ENCODE data around the gene TPBGL. TPM values are rescaled to one million over a fixed set of nuclear protein-coding genes. Genes with fewer than 3 reads are reported as not detected.

TPBGL gene
- total and polyA plus RNA-seq, 2 of the 4 experiments (the other 2 are of a cell fraction): not detected

GRCh38 chr11:75244052-75244814 is 3.7 kb downstream of the TPBGL start:
- in situ Hi-C loops (cut with MboI; ENCODE audit: low sequenced_read_pairs): no loop called here
- TF ChIP-seq CTCF (conservative IDR thresholded peaks at IDR 0.05; ENCODE audit: low read depth, low read length): no peak
- TF ChIP-seq RCOR1 (IDR thresholded peaks at IDR 0.05; ENCODE audit: insufficient replicate concordance, low read length): no peak
- TF ChIP-seq, protein P1, sequence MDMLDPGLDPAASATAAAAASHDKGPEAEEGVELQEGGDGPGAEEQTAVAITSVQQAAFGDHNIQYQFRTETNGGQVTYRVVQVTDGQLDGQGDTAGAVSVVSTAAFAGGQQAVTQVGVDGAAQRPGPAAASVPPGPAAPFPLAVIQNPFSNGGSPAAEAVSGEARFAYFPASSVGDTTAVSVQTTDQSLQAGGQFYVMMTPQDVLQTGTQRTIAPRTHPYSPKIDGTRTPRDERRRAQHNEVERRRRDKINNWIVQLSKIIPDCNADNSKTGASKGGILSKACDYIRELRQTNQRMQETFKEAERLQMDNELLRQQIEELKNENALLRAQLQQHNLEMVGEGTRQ (IDR thresholded peaks at IDR 0.05; ENCODE audit: low read depth, low read length): no peak
- no peak for TF ChIP-seq FOS (IDR thresholded peaks at IDR 0.05; ENCODE audit: low read depth, low read length)
- TF ChIP-seq CEBPB (IDR thresholded peaks at IDR 0.05; ENCODE audit: low read depth, low read length): no peak
- no peak for TF ChIP-seq ELK1 (IDR thresholded peaks at IDR 0.05; ENCODE audit: borderline replicate concordance, low read depth, low read length)
- no peak for TF ChIP-seq BHLHE40 (IDR thresholded peaks at IDR 0.05; ENCODE audit: low read depth, low read length)
- TF ChIP-seq CHD1 (IDR thresholded peaks at IDR 0.05; ENCODE audit: low read depth, low read length): no peak
- no peak for TF ChIP-seq MXI1 (IDR thresholded peaks at IDR 0.05; ENCODE audit: borderline replicate concordance, low read depth, low read length)
- TF ChIP-seq MAFK (IDR thresholded peaks at IDR 0.05; ENCODE audit: low read depth, low read length): no peak
- TF ChIP-seq MAZ (IDR thresholded peaks at IDR 0.05; ENCODE audit: borderline replicate concordance, low read depth, low read length): no peak
- no peak for TF ChIP-seq SMC3 (IDR thresholded peaks at IDR 0.05; ENCODE audit: low read depth, low read length)
- TF ChIP-seq RFX5 (IDR thresholded peaks at IDR 0.05; ENCODE audit: low read depth, low read length): no peak
- TF ChIP-seq POLR2A (IDR thresholded peaks at IDR 0.05; ENCODE audit: low read depth, low read length): no peak
- no peak for TF ChIP-seq NFE2L2 (IDR thresholded peaks at IDR 0.05; ENCODE audit: low read depth, low read length)

More at GRCh38 chr11:75244052-75244814, 3.7 kb downstream of the TPBGL start:
- no TSS peak for BruUV-seq (replicated peaks)
- Histone ChIP-seq H3K27me3 (ENCODE audit: control insufficient read depth, insufficient read depth, low read length) (peaks cover 72% of the 10 kb centered on the region), H4K8ac (ENCODE audit: low read depth in 2 of 2, low read length in 2 of 2) (no peak overlapping the region), H3K4me3 (ENCODE audit: insufficient read depth, low read depth, low read length) (no peak overlapping the region), H3K9ac (ENCODE audit: low read depth, low read length) (no peak overlapping the region), H3K23ac (ENCODE audit: low read depth, low read length) (no peak overlapping the region), H2BK5ac (ENCODE audit: low read depth, low read length, poor library complexity, severe bottlenecking) (no peak overlapping the region), H3K56ac (ENCODE audit: extremely low read depth, insufficient read depth, low read length) (no peak overlapping the region), H3K4me2 (ENCODE audit: low read depth, low read length) (no peak overlapping the region), H3K9me1 (ENCODE audit: insufficient read depth, low read length) (no peaks in the 10 kb centered on the region), H3K4me1 (ENCODE audit: control insufficient read depth, insufficient read depth, low read length) (no peaks in the 10 kb centered on the region), H4K91ac (ENCODE audit: insufficient read depth, low read depth, low read length) (no peak overlapping the region), H3K36me3 (ENCODE audit: control insufficient read depth, insufficient read depth, low read length) (no peaks in the 10 kb centered on the region), H4K5ac (ENCODE audit: low read depth, low read length) (no peak overlapping the region), H3K27ac (ENCODE audit: insufficient read depth, low read length) (no peak overlapping the region), H3K9me3 (ENCODE audit: control insufficient read depth, insufficient read depth, low read length) (no peaks in the 10 kb centered on the region), H2BK20ac (ENCODE audit: low read depth, low read length) (no peak overlapping the region), H2AK5ac (ENCODE audit: low read depth, low read length) (no peak overlapping the region), H3K79me1 (ENCODE audit: low read depth in 1 of 2, low read length in 2 of 2) (no peaks in the 10 kb centered on the region), H3K4ac (ENCODE audit: low read depth, low read length) (no peak overlapping the region), H2BK120ac (ENCODE audit: low read depth, low read length) (no peak overlapping the region), H2AK9ac (replicated peaks; ENCODE audit: low read depth, low read length, poor library complexity) (no peak overlapping the region), H4K20me1 (ENCODE audit: insufficient read depth, low read length) (no peaks in the 10 kb centered on the region; the same call in 1 of the 2 replicates), H2BK15ac (ENCODE audit: low read depth, low read length) (no peak overlapping the region), H3K18ac (ENCODE audit: low read depth, low read length) (no peak overlapping the region), H2AFZ (replicated peaks; ENCODE audit: low read length, poor library complexity) (no peak overlapping the region), H3K14ac (replicated peaks; ENCODE audit: low read depth, low read length) (no peak overlapping the region)
- ChIA-PET POLR2A (ENCODE audit: unreplicated experiment) (interaction anchor here (0.5 kb wide), 1 partner anchor 26 kb away, joined by 4 read pairs; no protein-coding TSS in a partner anchor), CTCF (interaction anchor here (1.5 kb wide), 1 partner anchor 104 kb away, joined by 4 read pairs; no protein-coding TSS in a partner anchor)
- ATAC-seq (ENCODE audit: low read depth) (no peak), DNase-seq (no peak)
- intact Hi-C loops (cut with micrococcal nuclease): no loop called here
- dilution Hi-C loops (cut with HindIII; ENCODE audit: low sequenced_read_pairs, unreplicated experiment): no loop called here
- 90% methylated on average over 2 of the region's 10 CpGs; no CpG with 5 or more reads in 1 of the 2 experiments for WGBS, 2 experiments (ENCODE audit: extremely low coverage in 2 of 2, insufficient read length in 1 of 2)

Measured in IMR-90 (cell line).